NCI-H2107 treated with DMSO at 0.1 percent for 48 hours (cell line): ENCODE measurements around the gene FEV.

Experiments used
- DNase-seq: peaks from one replicate; lab custom pipeline; 2025; ENCODE audit not compliant: unreplicated experiment; lab: John Stamatoyannopoulos, UW

The FEV gene

DNA sequence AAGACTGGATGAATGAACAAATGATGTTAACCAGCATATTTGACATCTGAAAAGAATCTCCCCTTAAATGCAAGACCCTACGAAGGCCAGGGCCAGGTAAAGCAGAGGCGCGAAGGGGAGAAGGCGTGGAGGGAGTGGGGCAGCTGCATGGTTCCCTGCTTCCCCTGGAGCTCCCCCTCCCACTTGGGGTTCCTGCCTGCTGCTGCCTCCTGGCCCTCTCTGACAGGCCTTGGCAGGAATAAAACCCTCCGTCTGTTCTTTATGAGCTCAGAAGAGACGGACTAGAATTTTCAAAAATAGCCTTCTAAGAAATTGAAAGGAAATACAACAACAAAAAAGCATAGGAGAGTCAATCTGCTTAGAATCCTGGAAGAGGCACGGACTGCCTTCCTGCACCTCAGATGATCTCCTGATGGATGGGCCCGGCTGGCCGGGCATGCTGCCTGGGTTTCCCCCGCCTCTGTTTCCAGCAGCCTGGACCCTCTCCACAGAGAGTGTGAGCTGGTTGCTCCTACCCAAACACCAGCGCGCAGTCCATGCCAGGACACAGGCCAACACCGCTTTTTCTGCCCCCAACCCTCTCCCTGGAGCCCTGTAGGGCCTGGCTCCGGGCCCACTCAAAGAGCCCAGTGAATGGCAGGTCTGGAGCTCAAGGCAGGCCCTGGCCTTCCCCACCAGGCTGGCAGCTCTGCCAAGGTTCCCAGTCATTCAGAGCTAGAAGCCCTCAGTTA is 32.4 kb upstream of the FEV start:
- DNase-seq = no peak

DNA sequence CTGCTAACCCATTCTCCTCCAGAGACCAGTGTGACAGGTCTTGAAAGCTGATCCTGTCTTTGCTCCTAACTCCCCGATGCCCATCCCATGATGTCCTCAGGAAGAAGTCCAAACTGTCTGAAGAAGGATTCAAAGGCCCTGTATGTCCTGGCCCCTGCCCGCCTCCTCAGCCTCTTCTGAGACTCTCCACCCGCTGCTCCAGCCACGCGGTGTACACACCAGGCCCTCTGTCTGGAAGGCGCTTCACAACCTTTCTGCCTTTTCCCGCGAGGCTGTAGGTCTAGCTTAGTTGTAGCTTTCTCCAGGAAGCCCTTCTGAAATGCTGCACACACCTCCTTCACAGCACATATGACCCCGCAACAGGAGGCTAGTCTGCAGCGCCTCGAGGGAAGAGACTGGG is 31.7 kb upstream of the FEV start:
- DNase-seq = no peak

DNA sequence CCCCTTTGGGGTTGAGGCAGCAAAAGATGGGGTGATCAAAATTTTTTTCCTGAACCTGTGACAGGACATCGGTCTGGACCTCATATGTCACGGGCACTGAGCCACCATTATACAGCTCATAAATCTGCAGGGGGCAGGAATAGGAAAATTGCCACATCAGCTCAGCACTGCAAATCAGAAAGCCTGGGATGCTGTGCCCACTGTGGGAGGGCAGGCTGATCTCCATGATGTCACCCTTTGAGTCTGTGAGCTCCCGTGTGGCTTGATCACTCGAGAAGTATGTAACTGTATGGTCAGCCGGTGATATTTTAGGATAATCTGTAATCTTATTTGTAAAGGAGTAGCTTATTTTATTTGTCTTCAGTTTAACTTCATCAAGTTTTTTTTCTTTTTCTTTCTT is 25.9 kb upstream of the FEV start:
- no peak for DNase-seq

DNA sequence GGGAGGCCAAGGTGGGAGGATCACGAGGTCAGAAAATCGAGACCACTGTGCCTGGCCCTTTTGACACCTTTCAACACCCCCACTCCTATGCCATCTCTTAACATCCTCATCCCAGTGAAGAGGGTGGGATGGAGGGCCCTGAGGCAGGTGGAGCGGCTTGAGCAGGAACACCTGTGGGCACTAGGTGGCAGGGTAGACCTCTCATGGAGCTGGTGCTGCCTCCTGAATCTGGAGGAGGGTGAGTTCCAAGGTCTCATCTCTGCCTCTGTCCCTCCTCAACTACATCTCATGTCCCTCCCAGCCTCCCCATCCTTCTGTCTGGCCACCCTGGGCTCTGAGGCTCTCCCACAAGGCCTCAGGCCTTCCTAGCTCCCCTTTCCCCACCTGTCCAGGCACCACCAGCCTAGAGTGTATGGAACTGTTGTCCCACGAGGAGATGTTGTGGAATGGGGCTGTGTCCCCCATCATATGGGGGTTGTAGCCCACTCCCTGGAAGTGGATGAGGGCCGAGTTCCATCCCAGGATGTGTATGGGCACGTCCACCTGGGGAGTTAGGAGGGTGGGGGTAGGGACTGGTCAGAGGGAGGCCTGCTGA is 25.3 kb upstream of the FEV start:
- no peak for DNase-seq

DNA sequence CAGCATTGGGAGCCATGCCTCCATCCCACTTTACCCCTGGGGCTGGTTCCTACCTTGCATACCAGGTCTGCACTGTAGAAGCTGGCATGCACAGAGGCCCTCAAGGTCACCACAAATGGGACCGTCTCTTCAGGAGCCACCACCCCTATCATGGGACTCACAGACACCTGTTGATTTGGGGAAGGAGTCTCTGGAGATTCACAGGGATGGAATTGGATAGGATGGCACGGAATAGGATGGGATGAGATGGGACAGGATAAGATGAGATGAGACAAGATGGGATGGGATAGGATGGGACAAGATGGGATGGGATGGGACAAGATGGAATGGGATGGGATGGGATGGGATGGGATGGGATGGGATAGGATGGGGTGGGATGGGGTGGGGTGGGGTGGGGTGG is 24.3 kb upstream of the FEV start:
- DNase-seq = no peak

DNA sequence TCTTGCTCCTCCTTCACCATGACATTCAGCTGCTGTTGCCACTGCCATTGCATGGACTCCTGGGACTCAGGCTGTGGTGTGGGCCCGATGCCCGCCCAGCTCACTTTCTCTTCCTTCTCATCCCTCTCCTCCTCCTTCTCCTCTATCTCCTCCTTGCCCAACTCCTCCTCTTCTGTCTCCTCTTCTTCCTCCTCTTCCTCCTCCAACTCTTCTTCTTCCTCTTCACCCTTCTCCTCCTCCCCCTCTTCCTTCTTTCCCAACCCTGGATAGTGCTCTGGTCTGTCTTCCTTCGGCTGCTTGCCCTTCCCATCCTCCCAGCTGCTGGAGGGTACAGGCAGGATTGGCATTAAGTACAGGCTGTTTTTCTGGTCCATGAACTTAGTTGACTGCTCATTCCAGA is 19.0 kb upstream of the FEV start:
- DNase-seq = no peak

DNA sequence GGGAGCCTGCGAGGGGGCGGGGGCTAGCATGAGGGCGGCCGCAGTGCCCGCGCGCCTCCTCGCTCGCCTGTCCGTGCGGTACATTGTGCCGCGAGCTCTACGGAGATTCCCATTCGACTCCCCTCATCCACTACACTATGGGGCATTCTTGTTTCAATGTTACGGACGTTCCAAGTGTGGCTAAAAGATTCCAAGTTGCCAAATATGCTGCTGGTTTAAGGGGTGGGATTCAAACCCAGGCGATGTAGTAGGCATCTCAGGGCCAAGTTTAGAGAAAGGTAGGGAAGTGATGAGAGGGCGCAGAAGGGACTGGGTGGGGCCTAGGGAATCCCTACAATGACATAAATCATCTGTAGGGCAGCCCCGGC is 18.3 kb upstream of the FEV start:
- no peak for DNase-seq

DNA sequence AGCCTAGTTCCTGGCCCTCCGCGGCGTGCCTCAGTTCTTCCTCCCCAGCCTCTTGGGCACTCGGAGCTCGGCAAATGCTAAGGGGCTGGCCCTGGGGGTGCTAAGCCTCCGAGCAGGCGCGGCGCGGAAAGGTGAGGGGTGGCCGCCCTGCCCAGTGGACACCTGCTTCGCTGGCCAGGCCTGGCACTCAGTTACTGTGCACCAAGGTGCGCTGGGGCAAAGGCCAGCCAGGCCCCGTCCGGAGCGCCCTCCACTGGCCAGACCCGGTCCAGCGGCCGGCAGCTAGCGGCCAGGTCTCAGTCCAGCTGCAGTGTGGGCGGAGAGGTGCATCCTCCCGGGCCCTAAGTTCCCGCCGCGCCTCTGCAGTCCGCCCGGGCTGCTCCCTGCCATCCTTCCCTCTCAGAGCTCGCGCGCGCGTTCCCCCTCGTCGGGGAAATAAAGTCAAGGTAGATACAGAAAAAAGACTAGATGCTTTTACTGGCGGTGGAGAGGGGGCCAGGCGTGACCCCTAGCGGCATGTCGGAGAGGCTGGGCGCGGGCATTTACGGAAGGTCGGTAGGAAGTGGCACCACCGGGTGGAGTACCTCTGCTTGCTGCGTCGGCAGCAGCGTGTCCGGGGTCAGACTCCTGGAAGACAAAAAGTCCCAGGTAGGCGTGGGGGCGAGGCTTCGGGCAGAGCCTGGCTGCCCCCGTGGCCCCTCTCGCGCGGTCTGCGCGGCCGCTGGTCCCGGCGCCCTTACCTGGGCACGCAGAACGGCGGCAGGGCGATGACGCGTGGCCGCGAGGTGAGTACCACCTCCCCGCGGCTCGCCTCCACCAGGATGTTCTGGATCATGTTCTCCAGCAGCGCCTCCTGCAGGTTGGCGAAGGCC is 17.6 kb upstream of the FEV start:
- peak; percentile 53 for DNase-seq

DNA sequence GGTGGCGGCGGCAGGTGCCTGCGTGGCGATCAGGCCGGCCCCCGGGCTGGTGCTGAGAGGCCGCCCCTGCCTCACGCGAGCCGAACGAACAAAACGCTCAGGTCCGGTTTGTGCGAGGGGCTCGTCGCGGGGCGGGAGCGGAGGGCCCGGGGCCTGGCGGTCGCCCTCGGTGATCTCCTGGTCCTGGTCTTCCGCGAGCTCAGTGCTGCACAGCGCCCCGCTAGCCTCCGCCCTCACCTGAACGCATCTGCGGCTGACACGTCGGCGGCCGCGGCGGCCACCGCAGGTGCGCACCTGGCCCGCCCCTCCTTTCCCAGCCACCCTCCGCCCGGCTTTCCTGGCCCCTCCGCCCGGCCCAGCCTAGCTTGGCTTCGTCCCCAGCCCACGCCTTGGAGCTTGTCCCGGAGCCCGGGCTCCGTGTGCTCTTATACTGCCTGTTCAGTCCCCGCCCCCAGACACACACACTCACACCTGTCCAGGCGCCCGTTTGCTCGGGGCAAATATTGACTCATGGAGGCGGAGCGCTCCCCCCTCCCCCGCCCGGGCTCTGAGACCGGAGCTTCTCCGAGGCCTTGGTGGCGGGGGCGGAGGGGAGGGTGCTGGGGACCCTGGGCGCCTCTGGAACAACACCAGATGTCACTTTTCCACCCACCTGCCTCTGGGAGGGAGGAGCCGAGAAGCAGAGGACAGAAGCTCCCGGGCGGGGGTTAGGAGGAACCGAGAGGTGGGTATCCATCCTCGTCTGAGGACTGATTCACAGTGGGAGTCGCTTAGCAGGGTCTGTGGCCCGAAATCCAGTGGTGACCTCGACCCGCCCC is 16.8 kb upstream of the FEV start:
- peak; percentile 91 for DNase-seq

DNA sequence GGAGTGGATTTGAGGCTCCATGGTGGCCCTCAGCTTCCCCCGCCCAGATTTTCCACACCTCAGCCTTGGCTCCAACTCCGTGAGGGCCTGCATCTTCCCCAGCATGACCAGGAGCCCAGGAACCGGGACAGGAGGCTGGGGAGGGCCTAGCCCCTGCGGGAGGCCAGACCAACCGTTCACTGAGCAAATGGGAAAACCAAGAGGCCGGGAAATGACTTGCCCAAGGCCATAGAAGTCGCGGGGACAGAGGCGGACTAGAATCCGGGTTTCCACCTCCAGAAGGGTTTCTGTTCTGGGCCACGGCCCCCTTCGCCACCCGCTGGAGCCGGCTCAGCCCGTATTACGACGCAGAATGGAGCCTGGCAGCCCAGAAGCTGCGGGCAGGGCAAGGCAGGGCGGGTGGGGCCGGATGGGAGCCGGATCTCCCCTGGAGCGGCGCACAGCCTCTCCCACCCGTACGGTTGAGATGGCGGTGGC is 16.2 kb upstream of the FEV start:
- no peak for DNase-seq

DNA sequence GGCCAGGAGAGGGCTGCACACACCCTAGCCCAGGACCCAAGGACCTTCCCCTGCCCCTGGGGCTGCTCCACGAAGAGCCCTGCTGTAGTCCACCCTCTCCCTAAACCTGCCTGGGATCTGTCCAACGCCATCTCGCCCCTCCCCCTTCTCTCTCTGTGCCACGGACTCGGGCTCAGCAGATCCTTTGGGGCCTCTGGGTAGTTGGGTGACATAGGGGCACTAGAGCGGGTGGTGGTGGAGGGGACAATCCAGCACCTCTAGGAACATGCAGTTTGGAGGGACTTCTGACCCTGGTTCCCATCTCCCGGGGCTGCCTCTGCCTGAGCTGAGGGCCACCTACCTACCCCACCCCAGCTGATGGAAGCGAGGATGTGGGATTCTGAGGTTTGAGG is 15.6 kb upstream of the FEV start:
- peak; percentile 44 for DNase-seq

DNA sequence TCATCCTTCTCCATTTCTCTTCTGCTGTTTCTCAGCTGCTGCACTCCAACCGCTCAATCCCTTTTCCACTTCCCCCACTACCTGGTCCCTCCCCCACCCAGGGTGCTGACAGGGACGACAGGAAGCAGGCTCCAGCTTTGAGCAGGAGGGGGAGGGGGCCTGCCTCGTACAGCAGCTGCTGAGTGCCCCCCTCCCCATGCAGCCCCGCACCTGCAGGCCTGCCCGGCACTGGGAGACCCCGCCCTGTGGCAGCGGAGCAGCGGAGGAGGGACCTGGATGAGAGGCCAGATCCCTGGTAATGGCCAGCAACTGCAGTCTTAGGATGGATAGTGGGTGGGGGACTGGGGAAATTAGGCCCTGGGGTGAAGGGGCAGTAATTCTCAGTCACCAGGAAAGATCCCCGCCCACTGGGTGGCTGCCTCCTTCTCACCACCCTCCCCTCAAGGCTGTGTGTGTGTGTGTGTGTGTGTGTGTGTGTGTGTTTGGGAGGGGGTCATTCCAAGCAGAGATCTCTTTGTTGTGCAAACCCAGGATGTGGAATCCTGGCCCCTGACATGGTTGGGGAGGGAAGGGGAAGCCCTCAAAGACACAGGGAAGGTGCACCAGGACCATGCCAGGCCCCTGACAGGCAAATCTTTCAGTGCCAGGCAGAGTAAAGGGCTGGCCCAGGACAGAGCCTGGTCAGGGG is 15.0 kb upstream of the FEV start:
- peak; percentile 77 for DNase-seq

DNA sequence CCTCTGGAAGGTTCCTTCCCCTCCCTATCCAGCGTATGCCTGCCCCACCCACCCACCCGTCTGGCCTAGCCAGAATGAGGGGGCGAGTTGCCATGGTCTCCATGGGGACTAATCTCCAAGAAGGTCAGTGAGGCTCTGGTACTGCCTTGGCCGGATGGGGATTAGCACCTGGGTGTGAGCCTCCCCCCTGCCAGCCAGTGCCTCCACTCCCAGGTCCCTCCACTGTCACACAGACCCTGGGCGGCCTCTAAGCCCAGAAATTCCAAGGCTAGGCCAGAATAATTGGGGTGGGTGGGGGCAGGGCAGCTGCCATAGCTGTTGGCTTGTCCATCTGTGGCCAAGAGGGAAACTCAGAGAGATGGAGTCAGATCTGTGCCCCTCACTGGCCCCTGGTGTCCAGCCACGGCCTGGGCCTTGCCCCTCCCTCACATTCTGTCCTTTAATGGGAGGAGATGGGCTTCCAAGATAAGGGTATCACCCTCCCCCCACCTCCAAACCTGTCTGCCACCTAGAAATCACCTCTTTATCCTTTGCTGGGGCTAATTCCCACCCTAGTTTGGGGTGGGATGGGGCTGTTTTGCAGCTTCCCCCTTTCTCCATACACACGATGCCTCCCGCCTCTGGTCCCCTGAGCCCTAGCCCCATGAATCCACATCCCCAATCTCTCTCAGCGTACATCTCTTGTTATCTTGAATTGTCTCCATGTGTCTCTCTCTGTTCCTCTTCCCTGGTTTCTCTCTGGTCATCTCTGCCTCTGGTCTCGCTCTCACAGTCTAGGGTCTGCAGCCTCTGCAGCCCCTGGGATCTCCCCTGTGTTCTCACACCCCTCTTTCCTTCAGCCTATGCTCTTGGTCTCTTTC is 14.3 kb upstream of the FEV start:
- no peak for DNase-seq

DNA sequence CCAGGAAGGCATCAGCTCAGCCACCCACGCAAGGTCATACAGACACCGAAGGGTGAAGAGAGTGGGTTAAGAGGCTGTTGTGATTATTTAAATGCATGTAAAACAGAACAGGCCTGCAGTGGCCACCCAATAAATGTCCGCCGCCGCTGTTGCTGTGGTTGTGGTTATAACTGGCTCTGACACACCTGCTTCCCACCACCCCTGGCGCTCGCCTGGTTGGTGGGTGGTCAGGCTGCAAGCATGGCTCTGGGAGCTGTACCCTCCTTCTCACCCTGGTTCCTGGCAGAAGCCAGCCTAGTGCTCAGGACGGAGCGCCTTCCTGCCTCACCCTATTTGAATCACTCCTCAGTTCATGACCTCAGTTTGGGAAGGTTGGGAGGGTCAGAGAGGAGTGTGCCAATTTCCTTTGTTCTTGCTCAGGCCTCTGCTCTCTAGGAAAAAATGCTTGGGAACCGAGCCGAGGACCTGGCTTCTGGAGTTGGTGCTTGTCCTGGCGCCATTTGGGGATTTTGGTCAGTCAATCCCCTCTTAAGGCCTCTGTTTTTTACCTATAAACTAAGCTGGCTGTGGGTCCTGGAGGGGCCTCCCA is 13.5 kb upstream of the FEV start:
- peak; percentile 53 for DNase-seq

DNA sequence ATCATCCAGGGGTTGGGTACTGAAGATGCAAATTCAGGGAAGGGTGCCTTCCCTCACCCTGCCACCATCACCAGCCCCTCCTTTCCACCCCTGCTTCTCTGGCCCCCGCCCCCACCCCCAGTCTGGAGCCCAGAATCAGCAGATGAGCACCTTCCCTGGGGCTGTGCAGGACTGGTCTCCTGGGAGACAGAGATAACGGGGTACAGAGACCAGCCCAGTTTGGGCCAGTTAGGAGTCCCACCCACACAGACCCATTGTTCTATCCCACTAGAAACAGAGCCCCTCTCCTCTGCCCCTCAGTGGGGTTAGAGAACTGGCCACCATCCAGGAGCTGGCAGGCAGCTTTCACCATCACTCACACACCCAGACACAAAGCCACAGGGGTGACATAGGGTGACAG is 12.7 kb upstream of the FEV start:
- peak; percentile 56 for DNase-seq

DNA sequence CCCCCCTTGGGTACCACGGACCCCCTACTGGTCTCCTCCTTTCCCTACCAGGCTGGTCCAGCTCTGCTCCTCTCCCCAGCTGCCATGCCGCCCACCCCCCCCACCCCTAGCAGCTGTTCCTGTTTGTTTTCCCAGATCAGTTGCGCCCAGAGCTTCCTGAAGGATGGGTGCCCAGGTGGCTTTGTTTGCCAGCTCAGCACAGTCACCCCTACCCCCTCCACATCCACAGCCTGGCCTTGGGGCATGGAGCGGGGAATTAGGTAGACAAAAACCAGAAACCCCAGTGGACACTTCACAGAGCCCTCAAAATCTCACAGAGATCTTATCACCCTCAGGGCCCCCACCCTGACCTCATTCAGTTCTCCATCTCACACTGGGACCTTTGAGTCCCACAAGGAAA is 12.0 kb upstream of the FEV start:
- DNase-seq = peak; percentile 56

DNA sequence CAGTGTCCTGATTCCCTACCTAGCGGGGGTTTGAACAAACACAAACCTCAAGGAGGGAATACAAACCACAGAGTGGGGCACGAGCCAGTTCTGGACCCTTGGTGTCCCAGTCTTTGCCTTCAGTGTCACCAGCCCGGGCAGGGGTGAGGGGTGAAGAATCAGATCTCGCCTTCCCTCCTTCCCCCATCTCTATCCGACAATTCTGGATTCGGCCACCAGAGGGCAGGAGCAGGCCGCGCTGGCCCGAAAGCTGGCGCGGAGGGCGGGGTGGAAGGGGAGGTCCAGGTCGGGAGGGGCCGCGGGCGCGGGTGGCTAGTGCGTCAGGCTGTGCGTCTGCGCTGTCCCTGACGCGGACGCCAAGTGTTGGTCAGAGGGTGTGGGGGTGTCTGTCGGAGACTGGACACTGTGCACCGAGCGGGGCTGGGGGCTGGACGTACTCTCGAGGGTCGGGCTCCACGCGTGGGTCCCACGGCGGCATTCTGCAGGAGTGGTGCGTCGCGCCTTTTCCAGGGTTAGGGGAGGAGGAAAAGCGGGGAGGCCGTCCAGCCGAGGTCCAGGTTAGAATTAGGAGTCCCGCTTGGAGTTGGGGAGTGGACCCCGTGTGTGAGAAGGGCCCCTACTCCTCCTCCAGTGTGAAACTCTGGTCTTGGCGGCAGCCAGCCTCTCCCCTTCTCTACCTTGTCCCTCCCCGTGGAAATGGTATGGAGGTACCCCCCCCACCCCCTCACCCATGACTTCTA is 11.2 kb upstream of the FEV start:
- peak; percentile 53 for DNase-seq

DNA sequence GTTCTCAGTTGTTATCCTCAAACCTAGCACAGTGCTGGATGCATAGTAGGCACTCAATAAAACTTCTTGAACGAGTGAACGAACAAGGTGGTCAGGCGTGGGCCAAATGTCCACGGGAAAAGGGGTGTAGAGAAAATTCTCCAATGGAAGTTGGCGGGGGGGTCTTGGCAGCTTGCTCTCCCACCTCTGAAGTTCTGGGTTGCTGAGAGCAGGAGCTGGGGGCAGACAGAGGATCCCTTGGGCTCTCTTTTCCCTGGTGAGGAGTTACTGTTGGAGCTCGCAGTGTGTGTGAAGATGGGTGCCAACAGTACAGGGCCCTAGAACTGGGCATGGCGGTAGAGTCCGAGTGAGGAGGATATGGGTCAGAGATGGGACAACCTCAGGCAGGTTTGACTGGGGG is 10.6 kb upstream of the FEV start:
- DNase-seq = no peak
